ENCODE results near the gene ECSIT.

DNA sequence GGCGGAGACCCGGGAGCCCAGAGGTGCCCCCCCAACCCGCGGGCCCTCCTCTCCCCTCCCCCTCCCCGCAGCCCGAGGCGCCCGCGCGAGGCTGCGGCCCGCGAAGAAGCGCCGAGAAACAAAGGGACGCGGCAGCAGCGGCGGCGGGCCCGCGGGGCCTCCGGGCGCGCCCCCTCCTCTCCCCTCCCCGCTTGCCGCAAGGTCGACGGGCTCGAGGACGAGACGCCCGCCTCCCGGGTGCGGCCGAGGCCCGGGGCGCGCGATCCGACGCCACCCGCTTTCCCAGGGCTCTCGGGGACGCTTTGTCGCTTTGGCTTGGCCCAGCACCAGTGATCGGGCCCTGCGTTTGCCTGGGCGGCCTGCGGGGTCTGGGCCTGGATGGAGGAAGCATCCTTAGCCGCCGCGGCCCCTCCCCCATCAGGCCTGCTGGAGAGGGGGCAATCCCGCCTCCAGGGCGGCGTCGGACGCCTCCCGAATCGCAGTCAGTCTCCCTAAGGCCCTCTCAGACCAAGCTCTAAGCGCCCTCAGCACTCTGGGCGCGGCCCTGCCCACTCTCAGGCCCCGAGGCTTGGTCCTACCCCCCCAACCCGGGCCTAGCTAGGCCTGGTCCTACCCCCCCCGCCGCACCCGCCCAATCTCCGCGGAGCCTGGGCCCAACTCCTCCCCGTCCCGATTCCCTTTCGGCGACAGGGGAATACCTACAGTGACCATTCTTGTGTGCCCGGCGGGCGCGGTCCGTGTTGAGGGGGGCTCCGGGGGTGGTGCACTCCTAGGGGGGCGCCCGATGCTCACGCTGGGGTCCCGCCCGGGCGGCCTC is 48.8 kb downstream of the ECSIT start:
- no peak for TF ChIP-seq POLR2A (IDR thresholded peaks at IDR 0.05; ENCODE audit: low read depth, low read length)
- TF ChIP-seq TAF1 (IDR thresholded peaks at IDR 0.05; ENCODE audit: low read depth, low read length), result no peak
- TF ChIP-seq POLR2AphosphoS5 (IDR thresholded peaks at IDR 0.05; ENCODE audit: low read depth, low read length), result no peak
- TF ChIP-seq SPI1 (IDR thresholded peaks at IDR 0.05; ENCODE audit: low read depth, low read length), result no peak
- TF ChIP-seq PAX5 (IDR thresholded peaks at IDR 0.05; ENCODE audit: insufficient read depth, low read length, severe bottlenecking), result no peak
